Mucosa of descending colon (tissue), 3 donors: ENCODE data around the gene IL21. TPM values are rescaled to one million over a fixed set of nuclear protein-coding genes. Genes with fewer than 3 reads are reported as not detected.

ENCODE experiments used
- ATAC-seq: fragments of 200-7000 bp; cut with Tn5 transposase; one replicate; pipeline ENCODE4 v1.9.1; 2020; ENCODE audit warnings: mild to moderate bottlenecking, moderate library complexity
- DNase-seq, 3 donors: peaks; one replicate each; pipeline ENCODE4 v3.0.0-alpha.2; 2020
- H3K36me3 ChIP-seq: fragments of 200-600 bp; one replicate; pipeline ENCODE4 v1.8.0; 2021; ENCODE audit warnings: low read depth, mild to moderate bottlenecking
- H3K4me1 ChIP-seq: fragments of 200-600 bp; one replicate; pipeline ENCODE4 v1.8.0; 2021; ENCODE audit warnings: low read depth, mild to moderate bottlenecking
- H3K4me3 ChIP-seq: fragments of 200-600 bp; one replicate; pipeline ENCODE4 v1.8.0; 2021; ENCODE audit warnings: mild to moderate bottlenecking
- H3K9me3 ChIP-seq: fragments of 200-600 bp; one replicate; pipeline ENCODE4 v1.8.0; 2021; ENCODE audit warnings: mild to moderate bottlenecking
- CTCF ChIP-seq: fragments of 200-600 bp; IDR thresholded peaks from one replicate; pipeline ENCODE4 v1.8.0; 2022; ENCODE audit warnings: antibody characterized with exemption, mild to moderate bottlenecking
- intact Hi-C, 2 donors: fragments of 100-400 bp; cut with DNase I in 1 of 2; cut with micrococcal nuclease in 1 of 2; formaldehyde crosslinking; loops; one replicate each; pipeline versions ENCODE4 v1.11.0 to v1.11.1; 2022; cut with DNase I, micrococcal nuclease
- total RNA-seq, 3 donors: library from RNA; stranded (reverse); fragmentation: NEBNext Ultra II Directional in 2 of 3; extraction: Animal tissue kit (Norgen Biotek cat#: 25700) in 2 of 3; gene quantifications; one replicate each; pipeline versions ENCODE4 v1.2.1 to v1.2.4, GENCODE V29; 2021 to 2023
- donor health status: DM: no; HTN: no; CAD: no; lungs with moderate emphysema.
- donor health status: DM: no; HTN: no; CAD: no.
- donor health status: DM: no; HTN: yes; CAD: no.

IL21 gene
- total RNA-seq, 3 donors from 2014 or later = not detected

- intact Hi-C loops = loop anchor here in 1 of 2 donors (10.0 kb wide), 1 partner anchor 108 kb away; no protein-coding TSS in a partner anchor
- Histone ChIP-seq H3K4me3 (no peak overlapping the region), H3K9me3 (no peaks in the 10 kb centered on the region), H3K4me1 (no peaks in the 10 kb centered on the region), H3K36me3 (no peaks in the 10 kb centered on the region)
- DNase-seq (no peak), ATAC-seq (no peak)
- no peak for TF ChIP-seq CTCF
Observed at GRCh38 chr4:122606364-122607043, 14.4 kb downstream of the IL21 start.

- DNase-seq (no peak), ATAC-seq (no peak)
- intact Hi-C loops = loop anchor here in 1 of 2 donors (10.0 kb wide), 1 partner anchor 111 kb away; no protein-coding TSS in a partner anchor
- Histone ChIP-seq H3K4me1 (no peaks in the 10 kb centered on the region), H3K4me3 (no peak overlapping the region), H3K9me3 (no peaks in the 10 kb centered on the region), H3K36me3 (no peaks in the 10 kb centered on the region)
- TF ChIP-seq CTCF = no peak
Observed at GRCh38 chr4:122604146-122604545, 16.7 kb downstream of the IL21 start.

- Histone ChIP-seq H3K36me3 (no peaks in the 10 kb centered on the region), H3K4me1 (no peaks in the 10 kb centered on the region), H3K4me3 (no peak overlapping the region), H3K9me3 (no peaks in the 10 kb centered on the region)
- ATAC-seq (no peak), DNase-seq (no peak)
- no peak for TF ChIP-seq CTCF
- intact Hi-C loops = loop anchor here in 1 of 2 donors (10.0 kb wide), 1 partner anchor 112 kb away; no protein-coding TSS in a partner anchor
Observed at GRCh38 chr4:122603156-122603574, 17.7 kb downstream of the IL21 start.

GRCh38 chr4:122602277-122603142 lies 18.4 kb downstream of the IL21 start:
- intact Hi-C loops = loop anchor here in 1 of 2 donors (10.0 kb wide), 1 partner anchor 112 kb away; no protein-coding TSS in a partner anchor
- Histone ChIP-seq H3K36me3 (no peaks in the 10 kb centered on the region), H3K4me3 (no peak overlapping the region), H3K9me3 (no peaks in the 10 kb centered on the region), H3K4me1 (no peaks in the 10 kb centered on the region)
- peak; percentile 43 for ATAC-seq
- DNase-seq = peak in 1 of 3 donors; percentile 26
- no peak for TF ChIP-seq CTCF

- Histone ChIP-seq H3K4me1 (no peaks in the 10 kb centered on the region), H3K4me3 (no peak overlapping the region), H3K36me3 (no peaks in the 10 kb centered on the region), H3K9me3 (no peaks in the 10 kb centered on the region)
- TF ChIP-seq CTCF = no peak
- intact Hi-C loops = no loop called here
- no peak for ATAC-seq
- no peak for DNase-seq
Observed at GRCh38 chr4:122591196-122591595, 29.7 kb downstream of the IL21 start.
